HEK293 (cell line): Measurements from ENCODE around the gene AARSD1.

Experiments
- PRDM2 ChIP-seq: fragments of 450-650 bp; formaldehyde crosslinking; IDR thresholded peaks from 2 replicates; pipeline ENCODE4 v1.5.1; 2016; ENCODE audit warnings: missing biosample characterization, missing genetic modification characterization, borderline replicate concordance
- SALL2 ChIP-seq: fragments of 450-650 bp; formaldehyde crosslinking; IDR thresholded peaks from 2 replicates; pipeline ENCODE4 v1.5.0; 2017; ENCODE audit warnings: missing biosample characterization, mild to moderate bottlenecking, missing genetic modification characterization, borderline replicate concordance
- SETDB1 ChIP-seq: IDR thresholded peaks from one replicate; pipeline ENCODE4 v1.6.1; 2017; ENCODE audit warnings: mild to moderate bottlenecking, low read length, moderate library complexity, mixed read lengths; ENCODE audit not compliant: insufficient read length
- ZBTB20 ChIP-seq: fragments of 450-650 bp; formaldehyde crosslinking; IDR thresholded peaks from 2 replicates; pipeline ENCODE4 v1.5.1; 2016; ENCODE audit warnings: missing biosample characterization, missing genetic modification characterization
- ZBTB21 ChIP-seq: fragments of 450-650 bp; formaldehyde crosslinking; IDR thresholded peaks from 2 replicates; pipeline ENCODE4 v1.5.1; 2017; ENCODE audit warnings: missing biosample characterization, missing genetic modification characterization
- ZBTB26 ChIP-seq: fragments of 450-650 bp; formaldehyde crosslinking; optimal IDR thresholded peaks from 2 replicates; pipeline ENCODE3; 2016; ENCODE audit warnings: missing biosample characterization, mild to moderate bottlenecking, missing genetic modification characterization
- ZFHX2 ChIP-seq: fragments of 450-650 bp; formaldehyde crosslinking; conservative IDR thresholded peaks from 2 replicates; pipeline ENCODE4 v1.5.1; 2016; ENCODE audit warnings: missing biosample characterization, missing genetic modification characterization
- ZNF133 ChIP-seq: fragments of 450-650 bp; formaldehyde crosslinking; IDR thresholded peaks from 2 replicates; pipeline ENCODE4 v1.5.1; 2016; ENCODE audit warnings: missing biosample characterization, missing genetic modification characterization
- ZNF140 ChIP-seq: fragments of 450-650 bp; formaldehyde crosslinking; IDR thresholded peaks from 2 replicates; pipeline ENCODE4 v1.5.1; 2016; ENCODE audit warnings: missing biosample characterization, missing genetic modification characterization
- ZNF174 ChIP-seq: fragments of 450-650 bp; formaldehyde crosslinking; IDR thresholded peaks from 2 replicates; pipeline ENCODE4 v1.5.0; 2017; ENCODE audit warnings: missing biosample characterization, mild to moderate bottlenecking, missing genetic modification characterization
- ZNF184 ChIP-seq: fragments of 450-650 bp; IDR thresholded peaks from 2 replicates; pipeline ENCODE4 v1.5.1; 2018; ENCODE audit warnings: missing biosample characterization, mild to moderate bottlenecking, missing genetic modification characterization
- ZNF19 ChIP-seq: fragments of 450-650 bp; formaldehyde crosslinking; IDR thresholded peaks from 2 replicates; pipeline ENCODE4; 2016; ENCODE audit warnings: missing biosample characterization, missing genetic modification characterization, low read depth
- ZNF24 ChIP-seq: fragments of 450-650 bp; formaldehyde crosslinking; IDR thresholded peaks from 2 replicates; pipeline ENCODE4 v1.5.1; 2016; ENCODE audit warnings: missing biosample characterization, missing genetic modification characterization
- ZNF311 ChIP-seq: fragments of 450-650 bp; formaldehyde crosslinking; IDR thresholded peaks from 2 replicates; pipeline ENCODE4 v1.5.1; 2017; ENCODE audit warnings: missing biosample characterization, missing genetic modification characterization, borderline replicate concordance
- ZNF37A ChIP-seq: fragments of 450-650 bp; IDR thresholded peaks from 2 replicates; pipeline ENCODE4 v1.5.1; 2018; ENCODE audit warnings: missing biosample characterization, missing genetic modification characterization
- ZNF488 ChIP-seq: fragments of 450-650 bp; formaldehyde crosslinking; IDR thresholded peaks from 2 replicates; pipeline ENCODE4 v1.5.1; 2016; ENCODE audit warnings: missing biosample characterization, missing genetic modification characterization
- ZNF530 ChIP-seq: fragments of 450-650 bp; formaldehyde crosslinking; IDR thresholded peaks from 2 replicates; pipeline ENCODE4 v1.5.1; 2016; ENCODE audit warnings: low read depth, missing biosample characterization, missing genetic modification characterization
- ZNF548 ChIP-seq: fragments of 450-650 bp; formaldehyde crosslinking; IDR thresholded peaks from 2 replicates; pipeline ENCODE4 v1.5.1; 2016; ENCODE audit warnings: missing biosample characterization, missing genetic modification characterization
- ZNF629 ChIP-seq: fragments of 450-650 bp; formaldehyde crosslinking; IDR thresholded peaks from 2 replicates; pipeline ENCODE4 v1.5.1; 2017; ENCODE audit warnings: missing biosample characterization, missing genetic modification characterization
- ZNF707 ChIP-seq: fragments of 450-650 bp; formaldehyde crosslinking; IDR thresholded peaks from 2 replicates; pipeline ENCODE4 v1.5.1; 2016; ENCODE audit warnings: missing biosample characterization, missing genetic modification characterization
- ZNF747 ChIP-seq: fragments of 450-650 bp; formaldehyde crosslinking; IDR thresholded peaks from 2 replicates; pipeline ENCODE4 v1.5.1; 2016; ENCODE audit warnings: missing biosample characterization, missing genetic modification characterization
- ZSCAN4 ChIP-seq: fragments of 450-650 bp; formaldehyde crosslinking; IDR thresholded peaks from 2 replicates; pipeline ENCODE4 v1.5.1; 2017; ENCODE audit warnings: missing biosample characterization, missing genetic modification characterization
- ZSCAN5A ChIP-seq: fragments of 450-650 bp; formaldehyde crosslinking; IDR thresholded peaks from 2 replicates; pipeline ENCODE4 v1.5.1; 2016; ENCODE audit warnings: missing biosample characterization, missing genetic modification characterization
- TF ChIP-seq, protein P1 (sequence below): fragments of 450-650 bp; formaldehyde crosslinking; IDR thresholded peaks from 2 replicates; pipeline ENCODE4 v1.5.1; 2016; ENCODE audit warnings: missing biosample characterization, missing genetic modification characterization
- TF ChIP-seq, protein P2 (sequence below): fragments of 450-650 bp; formaldehyde crosslinking; IDR thresholded peaks from 2 replicates; pipeline ENCODE4 v1.5.1; 2016; ENCODE audit warnings: missing biosample characterization, missing genetic modification characterization

The AARSD1 gene

DNA sequence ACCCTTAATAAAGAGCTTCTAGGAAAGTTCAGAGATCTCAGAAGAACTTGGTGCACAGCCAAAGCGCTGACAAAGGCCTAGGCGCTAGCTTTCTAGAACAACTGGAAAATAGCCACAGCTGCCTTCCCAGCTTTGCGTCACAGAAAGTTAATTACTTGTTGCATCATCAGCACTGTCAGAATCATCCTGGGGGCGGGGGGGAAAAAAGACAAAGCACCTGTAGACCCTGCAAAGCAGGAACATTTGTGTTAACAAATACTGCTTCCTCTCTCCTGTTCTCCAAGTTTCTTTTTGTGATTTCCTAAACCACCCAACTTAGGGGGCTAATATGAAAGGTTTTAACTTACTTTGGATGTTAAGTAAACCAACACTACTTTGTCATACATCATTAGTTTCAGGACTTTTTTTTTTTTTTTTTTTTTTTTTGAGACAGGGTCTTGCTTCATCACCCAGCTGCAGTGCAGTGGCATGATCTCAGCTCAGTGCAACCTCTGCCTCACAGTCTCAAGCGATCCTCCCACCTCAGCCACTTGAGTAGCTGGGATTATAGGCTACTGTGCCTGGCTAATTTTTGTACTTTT, 4.8 kb upstream of the AARSD1 start (continued):
- TF ChIP-seq, protein P1, sequence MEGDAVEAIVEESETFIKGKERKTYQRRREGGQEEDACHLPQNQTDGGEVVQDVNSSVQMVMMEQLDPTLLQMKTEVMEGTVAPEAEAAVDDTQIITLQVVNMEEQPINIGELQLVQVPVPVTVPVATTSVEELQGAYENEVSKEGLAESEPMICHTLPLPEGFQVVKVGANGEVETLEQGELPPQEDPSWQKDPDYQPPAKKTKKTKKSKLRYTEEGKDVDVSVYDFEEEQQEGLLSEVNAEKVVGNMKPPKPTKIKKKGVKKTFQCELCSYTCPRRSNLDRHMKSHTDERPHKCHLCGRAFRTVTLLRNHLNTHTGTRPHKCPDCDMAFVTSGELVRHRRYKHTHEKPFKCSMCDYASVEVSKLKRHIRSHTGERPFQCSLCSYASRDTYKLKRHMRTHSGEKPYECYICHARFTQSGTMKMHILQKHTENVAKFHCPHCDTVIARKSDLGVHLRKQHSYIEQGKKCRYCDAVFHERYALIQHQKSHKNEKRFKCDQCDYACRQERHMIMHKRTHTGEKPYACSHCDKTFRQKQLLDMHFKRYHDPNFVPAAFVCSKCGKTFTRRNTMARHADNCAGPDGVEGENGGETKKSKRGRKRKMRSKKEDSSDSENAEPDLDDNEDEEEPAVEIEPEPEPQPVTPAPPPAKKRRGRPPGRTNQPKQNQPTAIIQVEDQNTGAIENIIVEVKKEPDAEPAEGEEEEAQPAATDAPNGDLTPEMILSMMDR (tag by site-specific recombination): no peak
- TF ChIP-seq ZBTB26 (tag by site-specific recombination) (no peak), ZBTB21 (peak; percentile 95), ZSCAN4 (tag by site-specific recombination) (no peak; the same call in 1 of the 2 replicates), ZNF707 (tag by site-specific recombination) (no peak), ZNF140 (tag by site-specific recombination) (no peak), ZNF311 (tag by site-specific recombination) (no peak), ZNF24 (tag by site-specific recombination) (peak; percentile 63), ZNF37A (no peak), ZNF174 (no peak), ZNF629 (tag by site-specific recombination) (peak; percentile 97), ZNF488 (tag by site-specific recombination) (no peak), ZNF530 (tag by site-specific recombination) (no peak), SALL2 (tag by site-specific recombination) (no peak), PRDM2 (tag by site-specific recombination) (no peak), ZBTB20 (tag by site-specific recombination) (0 out of 2 replicates have a peak, but pooled peaks have one; percentile 24), ZFHX2 (tag by site-specific recombination) (no peak), ZNF548 (tag by site-specific recombination) (no peak), ZSCAN5A (tag by site-specific recombination) (no peak), ZNF133 (tag by site-specific recombination) (no peak), ZNF184 (no peak), ZNF19 (tag by site-specific recombination) (no peak), ZNF747 (tag by site-specific recombination) (no peak), SETDB1 (no peak)
- TF ChIP-seq, protein P2, sequence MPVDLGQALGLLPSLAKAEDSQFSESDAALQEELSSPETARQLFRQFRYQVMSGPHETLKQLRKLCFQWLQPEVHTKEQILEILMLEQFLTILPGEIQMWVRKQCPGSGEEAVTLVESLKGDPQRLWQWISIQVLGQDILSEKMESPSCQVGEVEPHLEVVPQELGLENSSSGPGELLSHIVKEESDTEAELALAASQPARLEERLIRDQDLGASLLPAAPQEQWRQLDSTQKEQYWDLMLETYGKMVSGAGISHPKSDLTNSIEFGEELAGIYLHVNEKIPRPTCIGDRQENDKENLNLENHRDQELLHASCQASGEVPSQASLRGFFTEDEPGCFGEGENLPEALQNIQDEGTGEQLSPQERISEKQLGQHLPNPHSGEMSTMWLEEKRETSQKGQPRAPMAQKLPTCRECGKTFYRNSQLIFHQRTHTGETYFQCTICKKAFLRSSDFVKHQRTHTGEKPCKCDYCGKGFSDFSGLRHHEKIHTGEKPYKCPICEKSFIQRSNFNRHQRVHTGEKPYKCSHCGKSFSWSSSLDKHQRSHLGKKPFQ (tag by site-specific recombination): no peak
